Activated naive CD4-positive, alpha-beta T cell treated with anti-CD3 and anti-CD28 coated beads, Interleukin-2, amount 50 U/mL, for 24 hours (primary cell): ENCODE data around the gene SIGLEC8.
"Not testable (repeated sequence)": the region's sequence is repeated elsewhere in the genome, so short reads cannot be mapped to it uniquely, and the experiment has no call there.

Experiments used
- H3K27ac Mint-ChIP-seq: one replicate; pipeline ENCODE4 v1.8.0; 2021; ENCODE audit warnings: mild to moderate bottlenecking, mixed read lengths
- H3K27me3 Mint-ChIP-seq: one replicate; pipeline ENCODE4 v1.8.0; 2021; ENCODE audit warnings: mixed read lengths
- H3K36me3 Mint-ChIP-seq: one replicate; pipeline ENCODE4 v1.8.0; 2021; ENCODE audit warnings: mixed read lengths
- H3K4me1 Mint-ChIP-seq: one replicate; pipeline ENCODE4 v1.8.0; 2021; ENCODE audit warnings: mixed read lengths
- H3K4me3 Mint-ChIP-seq: one replicate; pipeline ENCODE4 v1.8.0; 2021; ENCODE audit warnings: mild to moderate bottlenecking, mixed read lengths
- H3K9me3 Mint-ChIP-seq: one replicate; pipeline ENCODE4 v1.8.0; 2021; ENCODE audit warnings: mixed read lengths

SIGLEC8 gene

DNA sequence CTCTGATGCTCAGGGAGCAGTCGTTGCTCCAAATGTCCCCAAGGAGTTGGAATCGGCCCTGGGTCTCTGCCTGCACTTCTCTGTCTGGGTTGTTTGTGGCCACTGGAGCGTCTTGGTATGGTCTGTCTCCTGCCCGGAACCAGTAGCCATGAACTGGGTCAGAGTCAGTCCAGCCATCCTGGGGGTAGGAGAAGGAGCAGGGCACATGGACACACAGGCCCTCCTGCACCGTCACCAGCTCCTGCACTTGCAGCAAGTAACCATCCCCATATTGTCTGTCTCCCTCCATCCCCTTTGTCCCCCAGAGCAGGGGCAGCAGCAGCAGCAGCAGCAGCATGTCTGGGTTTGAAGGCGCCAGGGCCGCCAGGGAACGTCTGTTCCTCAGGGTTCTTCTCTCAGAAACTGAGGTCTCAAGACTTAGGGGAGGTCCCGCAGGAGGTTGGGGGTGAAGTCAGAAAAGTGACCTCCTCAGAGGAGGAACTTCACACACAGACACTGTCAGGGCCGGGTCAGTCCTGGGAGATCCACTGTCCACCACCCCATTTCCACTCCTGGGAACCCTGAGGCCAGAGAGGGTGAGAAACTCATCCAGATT lies at the start of gene SIGLEC8:
Gene SIGLEC8 (minus strand): TSS at position 404 of the 595 bp plus-strand sequence. CDS start 67 bp downstream, at position 337.
- Mint-ChIP-seq H3K4me3 (no peak within 1 kb of the TSS), H3K9me3 (no peaks in the 10 kb centered on the region), H3K4me1 (peaks cover 4% of the 10 kb centered on the region), H3K36me3 (no peaks in the 10 kb centered on the region), H3K27ac (peak within 1 kb of the TSS; percentile 23), H3K27me3 (peaks cover 3% of the 10 kb centered on the region)

DNA sequence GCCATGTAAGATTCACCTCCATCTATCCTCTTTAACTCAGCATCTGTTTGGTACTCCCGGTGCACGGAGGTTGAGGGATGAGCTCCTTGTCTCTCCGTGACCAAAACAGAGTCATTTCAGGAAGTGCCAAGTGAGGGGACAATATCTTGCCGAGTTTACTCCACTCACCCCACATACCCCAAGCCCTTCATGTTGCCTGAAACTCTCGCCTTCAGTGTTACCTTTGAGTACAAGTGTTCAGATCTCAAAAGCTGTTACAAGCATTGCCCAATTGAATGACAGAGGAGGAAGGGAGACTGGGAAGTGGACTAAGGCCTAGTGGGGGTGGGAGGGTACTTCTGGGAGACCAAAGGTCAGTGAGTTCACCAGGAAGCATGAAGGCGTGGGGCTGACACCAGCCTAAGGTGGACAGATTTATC lies 49.4 kb upstream of the SIGLEC8 start:
- Mint-ChIP-seq H3K36me3 (peaks cover 2% of the 10 kb centered on the region), H3K27me3 (peaks cover 2% of the 10 kb centered on the region), H3K27ac (no peak overlapping the region), H3K9me3 (peaks cover 7% of the 10 kb centered on the region), H3K4me3 (no peak overlapping the region), H3K4me1 (no peaks in the 10 kb centered on the region)

DNA sequence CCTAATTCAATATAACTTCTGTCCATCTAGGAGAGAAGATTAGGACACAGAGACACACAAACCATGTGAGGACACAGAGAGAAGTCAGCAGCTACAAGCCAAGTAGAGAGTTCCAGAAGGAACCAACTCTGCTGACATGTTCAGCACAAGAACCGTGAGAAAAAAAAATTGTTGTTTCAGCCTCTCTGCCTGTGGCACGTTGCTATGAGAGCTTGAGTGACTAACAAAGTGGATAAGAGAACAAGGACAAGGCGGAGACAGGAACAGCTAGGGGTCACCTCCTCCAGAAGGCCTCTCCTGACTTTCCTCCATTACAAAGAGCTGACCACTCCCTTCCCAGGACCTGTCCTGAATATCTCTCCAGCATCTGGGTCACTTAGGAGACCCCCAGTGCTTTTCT lies 48.9 kb upstream of the SIGLEC8 start:
- Mint-ChIP-seq H3K4me3 (no peak overlapping the region), H3K4me1 (no peaks in the 10 kb centered on the region), H3K9me3 (peaks cover 7% of the 10 kb centered on the region), H3K36me3 (peaks cover 2% of the 10 kb centered on the region), H3K27me3 (peaks cover 2% of the 10 kb centered on the region), H3K27ac (no peak overlapping the region)

DNA sequence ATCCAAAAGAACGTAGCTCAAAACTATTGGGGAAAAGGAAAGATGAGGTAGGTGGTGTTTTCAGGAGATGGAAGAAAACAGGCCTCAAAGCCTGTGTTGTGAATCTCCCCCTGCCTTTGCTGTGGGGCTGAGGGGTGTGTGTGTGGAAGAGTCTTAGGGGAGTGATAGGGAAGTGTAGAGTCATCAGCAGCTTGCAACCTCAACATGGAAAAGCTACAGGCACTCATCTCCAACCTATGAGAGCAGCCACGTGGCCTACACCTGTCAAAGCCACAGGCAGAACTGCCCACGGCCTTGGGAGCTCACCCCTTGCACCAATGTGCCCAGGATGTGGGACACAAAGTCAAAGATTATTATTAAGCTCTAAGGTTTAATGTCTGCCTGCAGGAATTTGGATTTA lies 47.6 kb upstream of the SIGLEC8 start:
- Mint-ChIP-seq H3K36me3 (peaks cover 2% of the 10 kb centered on the region), H3K4me3 (no peak overlapping the region), H3K9me3 (peaks cover 7% of the 10 kb centered on the region), H3K27ac (no peak overlapping the region), H3K27me3 (peaks cover 2% of the 10 kb centered on the region), H3K4me1 (peaks cover 8% of the 10 kb centered on the region)

DNA sequence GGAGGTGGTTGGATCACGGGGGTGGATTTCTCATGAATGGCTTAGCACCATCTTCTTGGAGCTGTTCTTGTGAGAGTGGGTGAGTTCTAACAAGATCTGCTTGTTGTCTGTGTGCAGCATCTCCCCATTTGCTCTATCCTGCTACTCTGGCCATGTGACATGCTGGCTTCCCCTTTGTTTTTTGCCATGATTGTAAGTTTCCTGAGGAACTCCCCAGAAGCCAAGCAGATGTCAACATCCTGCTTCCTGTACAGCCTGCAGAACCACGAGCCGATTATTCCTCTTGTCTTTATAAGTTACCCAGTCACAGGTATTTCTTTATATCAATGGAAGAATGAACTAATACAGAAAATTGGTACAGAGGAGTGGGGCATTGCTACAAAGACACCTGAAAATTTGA lies 45.6 kb upstream of the SIGLEC8 start:
- peaks cover 8% of the 10 kb centered on the region for H3K4me1 Mint-ChIP-seq
- peaks cover 2% of the 10 kb centered on the region for H3K36me3 Mint-ChIP-seq
- H3K27me3 Mint-ChIP-seq, result no peaks in the 10 kb centered on the region
- peaks cover 7% of the 10 kb centered on the region for H3K9me3 Mint-ChIP-seq
- peak overlapping the region; percentile 64 for H3K27ac Mint-ChIP-seq
- H3K4me3 Mint-ChIP-seq, result no peak overlapping the region

DNA sequence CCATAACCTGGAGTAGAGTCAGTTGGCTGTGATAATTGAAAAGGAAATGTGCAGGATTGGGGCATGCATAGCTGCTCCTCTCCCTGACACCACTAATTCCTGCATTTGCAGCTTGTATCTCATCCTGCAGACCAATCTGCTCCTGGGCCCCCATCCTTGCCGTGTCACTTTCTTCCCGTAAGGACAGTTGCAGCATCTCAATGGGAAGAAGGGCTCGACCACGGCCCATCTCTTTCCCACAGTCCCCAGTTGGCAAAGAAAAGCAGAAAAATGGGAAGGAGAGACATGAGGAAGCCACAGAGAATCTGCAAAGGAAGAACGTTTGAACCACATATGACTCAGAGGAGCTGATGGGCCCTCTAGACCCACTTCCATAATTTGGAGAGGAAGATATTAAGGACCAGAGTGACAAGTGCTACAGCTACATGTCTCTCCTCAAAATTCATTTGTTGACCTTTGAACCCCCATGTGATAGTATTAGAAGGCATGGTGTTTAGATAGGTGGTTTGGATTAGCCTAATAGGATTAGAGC lies 45.1 kb upstream of the SIGLEC8 start:
- H3K4me1 Mint-ChIP-seq, result peaks cover 8% of the 10 kb centered on the region
- H3K4me3 Mint-ChIP-seq, result no peak overlapping the region
- no peaks in the 10 kb centered on the region for H3K27me3 Mint-ChIP-seq
- H3K27ac Mint-ChIP-seq, result no peak overlapping the region
- peaks cover 2% of the 10 kb centered on the region for H3K36me3 Mint-ChIP-seq
- H3K9me3 Mint-ChIP-seq, result peaks cover 7% of the 10 kb centered on the region

DNA sequence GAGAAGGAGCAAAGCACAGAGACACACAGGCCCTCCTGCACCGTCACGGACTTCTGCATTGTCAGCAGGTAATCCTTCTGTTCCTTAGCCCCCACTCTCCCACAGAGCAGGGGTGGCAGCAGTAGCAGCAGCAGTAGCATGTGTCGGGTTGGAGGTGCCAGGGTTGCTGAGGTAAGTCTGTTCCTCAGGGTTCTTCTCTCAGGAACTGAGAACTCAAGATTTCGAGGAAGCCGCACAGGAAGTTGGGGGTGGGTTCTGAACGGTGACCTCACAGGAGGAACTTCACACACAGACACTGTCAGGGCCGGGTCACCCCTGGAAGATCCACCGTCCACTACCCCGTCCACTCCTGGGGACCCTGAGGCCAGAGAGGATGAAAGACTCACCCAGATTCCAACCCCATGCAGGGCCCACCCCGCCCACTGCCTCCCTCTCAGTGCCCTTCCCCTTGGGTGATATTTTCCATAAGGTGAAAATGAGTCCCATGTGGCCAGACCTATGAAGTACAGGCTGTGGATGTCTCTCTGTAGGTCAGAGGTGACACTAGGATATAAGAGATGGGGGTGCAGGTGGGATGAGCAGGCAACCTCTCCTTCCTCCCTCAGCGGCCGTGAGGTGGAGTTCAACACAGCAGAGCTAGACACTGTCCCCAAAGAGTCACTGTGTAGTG lies 43.5 kb upstream of the SIGLEC8 start, which contains the start of gene SIGLEC12:
Gene SIGLEC12 (minus strand): TSS at position 207 of the 670 bp plus-strand sequence. CDS start 67 bp downstream, at position 140.
- peaks cover 2% of the 10 kb centered on the region for H3K36me3 Mint-ChIP-seq
- no peak within 1 kb of the TSS for H3K4me3 Mint-ChIP-seq
- H3K4me1 Mint-ChIP-seq, result peaks cover 8% of the 10 kb centered on the region
- H3K9me3 Mint-ChIP-seq, result peaks cover 7% of the 10 kb centered on the region
- no peaks in the 10 kb centered on the region for H3K27me3 Mint-ChIP-seq
- H3K27ac Mint-ChIP-seq, result peak within 1 kb of the TSS; percentile 41

DNA sequence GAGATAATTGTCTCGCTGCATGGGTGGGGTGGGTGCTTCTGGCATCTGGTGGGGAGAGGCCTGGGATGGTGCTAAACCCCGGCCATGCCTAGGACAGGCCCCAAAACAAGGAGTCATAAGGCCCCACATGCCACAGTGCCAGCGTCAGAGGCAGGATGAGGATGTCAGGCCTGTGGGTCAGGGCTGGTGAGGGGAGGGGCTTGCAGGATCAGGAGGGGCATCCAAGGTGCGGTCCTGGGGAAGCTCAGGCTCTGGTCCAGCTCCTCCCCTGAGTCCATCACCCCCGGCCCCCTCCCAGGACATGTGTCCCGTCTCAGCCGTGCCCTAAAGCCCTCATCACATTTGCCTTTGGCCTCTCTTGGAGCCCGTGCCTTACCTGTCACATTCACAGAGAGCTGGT lies 42.7 kb upstream of the SIGLEC8 start:
- H3K36me3 Mint-ChIP-seq, H3K4me3 Mint-ChIP-seq, H3K4me1 Mint-ChIP-seq, H3K9me3 Mint-ChIP-seq, H3K27me3 Mint-ChIP-seq: not testable (repeated sequence)
- H3K27ac Mint-ChIP-seq, result peak overlapping the region; percentile 10

DNA sequence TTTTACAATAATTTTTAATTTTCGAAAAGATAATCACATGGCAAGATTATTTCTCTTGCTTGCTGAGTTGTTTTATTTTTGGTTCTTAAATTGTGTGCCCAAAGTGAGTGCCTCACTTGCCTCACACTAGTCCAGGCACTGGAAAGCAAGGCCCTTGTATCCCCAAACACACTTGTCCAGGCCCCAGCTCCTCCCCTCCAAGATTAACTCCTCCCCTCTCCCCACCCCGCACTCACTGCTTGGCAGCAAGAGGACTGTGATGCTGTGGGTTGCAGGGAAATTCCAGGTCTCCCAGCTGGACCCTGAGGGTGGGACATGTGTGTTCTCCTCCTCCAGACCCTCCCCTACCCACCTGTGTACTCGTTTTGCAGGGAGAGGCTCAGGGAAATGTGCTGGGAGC lies 39.4 kb upstream of the SIGLEC8 start:
- no peak overlapping the region for H3K27ac Mint-ChIP-seq
- no peak overlapping the region for H3K4me3 Mint-ChIP-seq
- H3K27me3 Mint-ChIP-seq, result no peaks in the 10 kb centered on the region
- no peaks in the 10 kb centered on the region for H3K36me3 Mint-ChIP-seq
- H3K4me1 Mint-ChIP-seq, result peaks cover 12% of the 10 kb centered on the region
- no peaks in the 10 kb centered on the region for H3K9me3 Mint-ChIP-seq

DNA sequence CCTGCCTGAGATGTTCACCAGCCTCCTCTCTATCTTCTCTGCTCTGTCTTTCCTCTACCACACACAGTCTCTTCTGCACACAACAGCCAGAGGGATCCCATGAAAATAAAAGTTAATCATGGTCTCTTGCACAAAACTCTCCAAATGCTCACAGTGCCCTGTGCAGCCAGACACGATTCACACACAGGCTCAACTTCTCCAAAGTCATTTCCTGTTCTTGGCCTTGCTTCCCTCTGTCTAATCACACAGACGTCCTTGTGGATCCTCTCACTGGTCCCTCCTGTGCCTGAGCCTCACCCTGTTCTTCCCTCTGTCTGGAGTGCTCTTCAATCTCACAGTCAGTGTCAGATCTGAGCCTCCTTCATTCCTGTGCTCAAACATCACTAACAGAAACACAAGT lies 35.5 kb upstream of the SIGLEC8 start:
- H3K27me3 Mint-ChIP-seq, result no peaks in the 10 kb centered on the region
- H3K4me3 Mint-ChIP-seq, result no peak overlapping the region
- H3K36me3 Mint-ChIP-seq, result no peaks in the 10 kb centered on the region
- H3K4me1 Mint-ChIP-seq, result peaks cover 10% of the 10 kb centered on the region
- no peak overlapping the region for H3K27ac Mint-ChIP-seq
- H3K9me3 Mint-ChIP-seq, result no peaks in the 10 kb centered on the region

DNA sequence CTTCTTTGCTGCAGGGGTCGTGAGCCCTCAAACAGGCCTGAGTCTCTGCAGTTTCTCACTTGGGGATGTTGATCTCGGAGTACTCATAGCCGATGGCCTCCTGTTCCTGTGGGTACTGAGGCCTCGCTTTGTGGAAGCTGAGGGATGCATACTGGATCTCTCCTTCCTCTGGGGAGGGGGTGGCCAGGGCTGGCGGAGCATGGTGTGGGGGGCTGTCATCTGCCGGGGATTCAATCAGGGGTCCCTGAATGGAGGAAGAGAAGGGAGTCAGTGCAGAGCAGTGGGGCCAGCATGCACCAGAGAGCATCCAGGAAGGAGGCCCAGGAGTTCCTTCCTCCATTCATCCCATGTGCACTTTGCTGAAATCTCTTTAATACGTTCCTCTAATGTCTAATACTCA lies 33.3 kb upstream of the SIGLEC8 start:
- peaks cover 19% of the 10 kb centered on the region for H3K4me1 Mint-ChIP-seq
- H3K4me3 Mint-ChIP-seq, result no peak overlapping the region
- H3K27ac Mint-ChIP-seq, result no peak overlapping the region
- no peaks in the 10 kb centered on the region for H3K27me3 Mint-ChIP-seq
- H3K9me3 Mint-ChIP-seq, result no peaks in the 10 kb centered on the region
- H3K36me3 Mint-ChIP-seq, result no peaks in the 10 kb centered on the region

DNA sequence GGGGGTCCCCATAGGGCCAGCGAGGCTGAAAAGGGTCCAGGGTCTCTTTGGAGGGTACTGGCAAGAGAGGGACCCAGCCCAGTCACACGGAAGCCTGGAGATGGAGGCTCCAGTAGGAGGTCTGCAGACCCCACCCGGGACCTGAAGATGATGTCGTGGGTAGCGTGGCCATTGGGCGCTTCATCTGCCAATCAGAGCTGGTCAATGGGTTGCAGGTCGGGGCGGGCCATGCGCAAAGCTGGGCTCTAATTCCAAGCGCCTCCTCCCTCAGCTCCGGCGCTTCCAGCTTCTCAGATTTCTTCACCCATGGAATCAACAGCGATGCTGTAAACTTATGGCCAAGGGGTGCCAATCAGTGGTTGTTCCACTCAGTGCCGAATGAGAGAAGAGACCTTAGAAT lies 32.4 kb upstream of the SIGLEC8 start:
- no peak overlapping the region for H3K27ac Mint-ChIP-seq
- peaks cover 19% of the 10 kb centered on the region for H3K4me1 Mint-ChIP-seq
- H3K36me3 Mint-ChIP-seq, result no peaks in the 10 kb centered on the region
- H3K4me3 Mint-ChIP-seq, result no peak overlapping the region
- H3K9me3 Mint-ChIP-seq, result no peaks in the 10 kb centered on the region
- H3K27me3 Mint-ChIP-seq, result no peaks in the 10 kb centered on the region

DNA sequence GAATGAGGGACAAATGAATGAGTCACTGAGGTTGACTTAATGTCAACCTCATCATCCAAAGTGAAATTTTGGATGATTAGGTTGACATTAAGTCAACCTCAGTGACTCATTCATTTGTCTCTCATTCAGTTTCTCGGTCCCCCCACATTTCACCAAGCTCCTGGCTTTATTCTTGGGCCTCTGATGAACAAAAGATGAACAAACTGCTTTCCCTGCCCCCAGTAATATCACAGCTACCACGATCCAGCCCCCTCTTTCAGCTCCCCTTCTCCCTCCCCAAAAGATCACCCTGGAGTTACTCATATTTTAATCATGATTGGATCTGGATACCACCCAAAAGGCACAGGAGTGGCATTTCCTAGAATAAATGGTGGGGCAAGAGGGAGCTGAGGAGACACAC lies 30.9 kb upstream of the SIGLEC8 start:
- H3K9me3 Mint-ChIP-seq, result no peaks in the 10 kb centered on the region
- peaks cover 19% of the 10 kb centered on the region for H3K4me1 Mint-ChIP-seq
- peak overlapping the region; percentile 81 for H3K27ac Mint-ChIP-seq
- H3K4me3 Mint-ChIP-seq, result no peak overlapping the region
- no peaks in the 10 kb centered on the region for H3K36me3 Mint-ChIP-seq
- H3K27me3 Mint-ChIP-seq, result no peaks in the 10 kb centered on the region

DNA sequence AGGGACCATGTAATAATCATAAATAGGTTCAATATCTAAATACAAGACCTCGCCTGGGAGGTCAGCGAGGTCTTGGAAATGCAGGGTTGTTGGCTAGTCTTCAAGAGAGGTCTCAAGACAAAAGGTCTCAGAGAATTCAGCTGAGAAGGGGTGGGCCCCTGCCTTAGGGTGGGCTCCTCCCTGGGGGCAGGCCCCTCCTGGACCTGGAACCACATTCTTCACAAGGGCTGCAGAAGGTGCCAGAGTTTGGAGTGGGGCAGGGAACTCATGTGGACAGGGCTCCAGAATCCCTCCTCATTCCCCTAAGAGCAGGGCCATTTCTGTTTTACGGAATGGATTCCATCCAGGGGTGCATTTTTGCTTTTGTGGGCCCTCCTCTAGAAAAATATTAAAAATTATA lies 30.2 kb upstream of the SIGLEC8 start:
- Mint-ChIP-seq H3K27me3 (no peaks in the 10 kb centered on the region), H3K4me3 (no peak overlapping the region), H3K27ac (no peak overlapping the region), H3K36me3 (no peaks in the 10 kb centered on the region), H3K9me3 (no peaks in the 10 kb centered on the region), H3K4me1 (peaks cover 17% of the 10 kb centered on the region)

DNA sequence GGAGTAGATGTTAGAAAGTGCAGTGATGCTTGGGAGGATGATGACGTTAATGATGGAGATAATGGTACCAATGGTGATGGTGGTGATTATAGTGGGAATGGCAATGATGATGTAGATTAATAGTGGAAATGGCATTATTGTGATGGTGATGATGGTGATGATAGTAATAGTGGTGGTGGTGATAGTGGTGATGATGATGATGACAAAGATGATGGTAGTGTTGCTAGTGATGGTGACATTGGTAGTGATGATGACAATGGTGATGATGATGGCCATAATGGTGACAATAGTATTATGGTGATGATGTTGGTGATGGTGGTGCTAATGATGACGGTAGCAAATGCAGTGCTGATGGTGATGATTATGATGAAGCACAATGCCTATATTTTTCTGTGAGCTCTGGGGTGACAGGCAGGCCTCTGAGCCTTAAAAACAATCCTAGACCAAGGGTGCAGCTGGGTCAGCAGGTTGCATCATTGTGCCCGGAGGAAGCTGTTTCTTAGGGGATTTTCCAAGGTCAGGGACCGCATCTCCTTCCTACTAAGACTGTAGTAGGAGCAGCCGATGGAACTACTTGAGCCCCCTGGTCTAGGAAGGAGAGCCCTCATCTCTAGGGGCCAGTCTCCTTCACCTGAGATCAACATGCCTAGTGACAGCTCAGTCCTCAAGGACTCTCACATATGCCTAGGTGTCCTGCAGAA lies 27.9 kb upstream of the SIGLEC8 start:
- Mint-ChIP-seq H3K27ac (peak overlapping the region; percentile 3), H3K4me1 (peaks cover 15% of the 10 kb centered on the region), H3K9me3 (no peaks in the 10 kb centered on the region), H3K36me3 (no peaks in the 10 kb centered on the region), H3K27me3 (no peaks in the 10 kb centered on the region), H3K4me3 (no peak overlapping the region)

DNA sequence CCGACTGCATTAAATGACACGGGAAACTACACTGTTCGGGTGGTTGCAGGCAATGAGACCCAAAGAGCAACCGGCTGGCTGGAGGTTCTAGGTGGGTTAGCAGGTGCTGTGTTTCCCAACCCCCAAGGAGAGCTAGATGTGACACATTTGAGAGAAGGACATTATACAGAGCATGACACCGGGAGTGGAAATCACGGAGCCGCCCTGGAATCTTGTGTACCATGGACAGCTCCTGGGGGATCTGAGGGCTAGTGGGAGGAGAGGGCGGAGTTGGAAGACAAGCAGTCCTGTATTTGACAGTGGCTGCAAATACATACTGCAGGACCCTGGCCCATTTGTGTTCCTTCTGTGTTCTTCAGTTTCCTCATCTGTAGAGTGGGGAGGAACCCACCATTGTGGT lies 22.3 kb upstream of the SIGLEC8 start:
- Mint-ChIP-seq H3K27ac (no peak overlapping the region), H3K27me3 (no peaks in the 10 kb centered on the region), H3K9me3 (no peaks in the 10 kb centered on the region), H3K4me3 (no peak overlapping the region), H3K4me1 (peaks cover 19% of the 10 kb centered on the region), H3K36me3 (no peaks in the 10 kb centered on the region)
